ENCODE measurements around the gene KDM3B. TPM values are rescaled to one million over a fixed set of nuclear protein-coding genes. Genes with fewer than 3 reads are reported as not detected.

The KDM3B gene
- total and polyA plus RNA-seq, 7 donors = 11.7 to 58.3 (median 52.7) TPM

DNA sequence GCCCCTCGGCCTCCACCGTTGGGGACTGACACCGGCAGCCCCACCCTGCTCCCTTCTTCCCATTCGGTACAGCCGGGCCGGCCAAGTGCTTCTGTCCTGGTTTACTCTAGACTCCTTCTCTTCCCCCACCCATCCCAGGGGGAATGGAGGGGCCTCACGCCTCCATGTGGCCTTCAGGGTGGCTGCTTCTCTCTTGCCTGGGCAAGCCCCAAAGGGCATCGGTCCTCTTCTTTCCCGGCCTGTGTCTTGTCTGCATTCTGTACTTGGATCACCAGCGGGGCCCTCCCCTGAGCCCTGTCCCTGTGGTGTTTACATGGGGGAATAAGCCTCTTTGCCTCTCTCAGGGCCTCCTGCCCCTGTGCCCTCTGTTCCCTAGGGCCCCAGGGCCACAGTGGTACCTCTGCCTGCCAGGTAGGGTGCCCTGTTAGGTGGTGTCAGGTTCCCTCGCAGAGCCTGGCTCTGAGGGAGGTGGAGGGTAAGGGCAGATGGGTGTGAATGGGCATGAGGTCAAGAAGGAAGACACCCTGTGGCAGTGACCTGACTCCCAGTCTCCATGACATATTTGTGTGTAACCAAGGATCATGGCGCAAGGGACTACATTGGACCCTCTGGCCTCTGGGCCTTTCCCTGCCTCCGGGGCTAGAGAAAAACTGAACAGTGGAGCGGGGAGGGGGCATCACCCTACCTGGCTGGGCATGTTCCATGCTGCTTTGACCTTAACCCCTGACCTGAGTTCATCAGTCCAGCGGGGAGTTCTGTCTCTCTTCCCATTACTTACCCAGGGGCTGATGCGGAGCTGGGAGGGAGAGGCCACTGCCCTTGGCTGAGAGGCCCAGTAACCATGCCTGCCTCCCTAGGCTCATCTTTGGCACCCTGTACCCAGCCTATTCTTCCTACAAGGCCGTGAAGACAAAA is 87.9 kb downstream of the KDM3B start:
- Histone ChIP-seq H3K9me3 (no peaks in the 10 kb centered on the region), H3K4me3 (peak overlapping the region; percentile 64), H3K27me3 (ENCODE audit: insufficient read depth in 3 of 3, low read length in 2 of 3) (no peaks in the 10 kb centered on the region), H3K36me3 (ENCODE audit: insufficient read depth in 1 of 2, low read depth in 1 of 2) (peaks cover 4 to 22% of the 10 kb centered on the region in 2 donors), H3K4me1 (peaks cover 13% of the 10 kb centered on the region), H3K27ac (no peak overlapping the region)
- TF ChIP-seq, protein P1, sequence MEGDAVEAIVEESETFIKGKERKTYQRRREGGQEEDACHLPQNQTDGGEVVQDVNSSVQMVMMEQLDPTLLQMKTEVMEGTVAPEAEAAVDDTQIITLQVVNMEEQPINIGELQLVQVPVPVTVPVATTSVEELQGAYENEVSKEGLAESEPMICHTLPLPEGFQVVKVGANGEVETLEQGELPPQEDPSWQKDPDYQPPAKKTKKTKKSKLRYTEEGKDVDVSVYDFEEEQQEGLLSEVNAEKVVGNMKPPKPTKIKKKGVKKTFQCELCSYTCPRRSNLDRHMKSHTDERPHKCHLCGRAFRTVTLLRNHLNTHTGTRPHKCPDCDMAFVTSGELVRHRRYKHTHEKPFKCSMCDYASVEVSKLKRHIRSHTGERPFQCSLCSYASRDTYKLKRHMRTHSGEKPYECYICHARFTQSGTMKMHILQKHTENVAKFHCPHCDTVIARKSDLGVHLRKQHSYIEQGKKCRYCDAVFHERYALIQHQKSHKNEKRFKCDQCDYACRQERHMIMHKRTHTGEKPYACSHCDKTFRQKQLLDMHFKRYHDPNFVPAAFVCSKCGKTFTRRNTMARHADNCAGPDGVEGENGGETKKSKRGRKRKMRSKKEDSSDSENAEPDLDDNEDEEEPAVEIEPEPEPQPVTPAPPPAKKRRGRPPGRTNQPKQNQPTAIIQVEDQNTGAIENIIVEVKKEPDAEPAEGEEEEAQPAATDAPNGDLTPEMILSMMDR (IDR thresholded peaks at IDR 0.05) = no peak
- peak in 2 of 4 donors; percentile 6 for ATAC-seq
- intact Hi-C loops (cut with DNase I) = no loop called here
- no peak for DNase-seq
- WGBS, 3 donors = 76 to 78% (median 78%) methylated on average over 17 of the region's 17 CpGs

DNA sequence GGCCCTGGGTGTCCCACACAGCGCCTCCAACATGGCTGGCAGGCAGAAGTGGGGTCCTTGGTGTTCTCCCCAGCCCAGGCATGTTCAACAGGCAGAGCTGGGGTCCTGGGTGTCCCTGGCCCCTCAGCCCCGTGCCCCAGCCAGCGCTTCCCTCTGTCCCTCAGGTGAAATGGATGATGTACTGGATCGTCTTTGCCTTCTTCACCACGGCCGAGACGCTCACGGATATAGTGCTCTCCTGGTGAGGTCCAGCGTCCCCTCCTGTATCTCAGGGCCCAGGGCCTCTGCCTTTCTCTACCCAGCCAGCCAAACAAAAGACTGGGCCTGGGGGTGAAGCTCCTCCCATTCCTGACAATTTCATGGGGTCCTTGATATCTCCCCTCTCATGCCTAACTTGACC is 88.7 kb downstream of the KDM3B start:
- Histone ChIP-seq H3K27ac (no peak overlapping the region), H3K4me1 (peaks cover 13% of the 10 kb centered on the region), H3K4me3 (no peak overlapping the region), H3K36me3 (ENCODE audit: insufficient read depth in 1 of 2, low read depth in 1 of 2) (peaks cover 0 to 13% of the 10 kb centered on the region in 2 donors), H3K27me3 (ENCODE audit: insufficient read depth in 3 of 3, low read length in 2 of 3) (no peaks in the 10 kb centered on the region), H3K9me3 (no peaks in the 10 kb centered on the region)
- intact Hi-C loops (cut with DNase I) = no loop called here
- ATAC-seq = no peak
- no peak for DNase-seq
- TF ChIP-seq, protein P1 (IDR thresholded peaks at IDR 0.05) = no peak
- WGBS, 3 donors = 81 to 94% (median 89%) methylated on average over 9 of the region's 9 CpGs

DNA sequence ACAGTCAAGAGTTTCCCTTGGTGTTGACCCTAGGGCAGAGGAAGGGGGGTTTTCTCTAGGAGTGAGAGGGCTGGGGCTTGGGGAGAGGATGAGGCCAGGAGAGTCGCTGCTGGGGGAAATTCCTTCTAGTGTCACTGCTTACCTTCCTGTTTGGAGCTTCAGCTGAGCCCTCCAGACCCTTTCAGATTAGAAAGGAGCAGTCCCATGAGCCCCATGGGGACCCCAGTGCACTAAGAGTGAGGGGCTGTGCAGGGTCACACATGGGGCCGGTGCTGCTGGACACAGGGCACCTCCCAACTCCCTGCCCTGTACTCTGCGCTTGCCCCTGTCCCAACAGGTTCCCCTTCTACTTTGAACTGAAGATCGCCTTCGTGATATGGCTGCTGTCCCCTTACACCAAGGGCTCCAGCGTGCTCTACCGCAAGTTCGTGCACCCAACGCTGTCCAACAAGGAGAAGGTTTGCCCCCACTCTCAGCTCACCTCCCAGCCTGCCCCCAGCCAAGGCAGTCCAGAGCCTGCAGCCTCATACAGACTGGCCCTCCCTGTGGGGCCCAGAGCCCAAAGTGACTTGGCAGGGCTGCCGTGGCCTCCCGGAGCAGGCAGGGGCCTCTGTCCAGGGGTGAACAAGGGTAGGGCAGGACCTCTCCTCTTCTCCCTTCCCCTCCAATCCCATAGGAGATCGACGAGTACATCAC is 91.7 kb downstream of the KDM3B start:
- TF ChIP-seq, protein P1 (IDR thresholded peaks at IDR 0.05) = no peak
- DNase-seq = no peak
- no peaks in the 10 kb centered on the region for H3K9me3 ChIP-seq

DNA sequence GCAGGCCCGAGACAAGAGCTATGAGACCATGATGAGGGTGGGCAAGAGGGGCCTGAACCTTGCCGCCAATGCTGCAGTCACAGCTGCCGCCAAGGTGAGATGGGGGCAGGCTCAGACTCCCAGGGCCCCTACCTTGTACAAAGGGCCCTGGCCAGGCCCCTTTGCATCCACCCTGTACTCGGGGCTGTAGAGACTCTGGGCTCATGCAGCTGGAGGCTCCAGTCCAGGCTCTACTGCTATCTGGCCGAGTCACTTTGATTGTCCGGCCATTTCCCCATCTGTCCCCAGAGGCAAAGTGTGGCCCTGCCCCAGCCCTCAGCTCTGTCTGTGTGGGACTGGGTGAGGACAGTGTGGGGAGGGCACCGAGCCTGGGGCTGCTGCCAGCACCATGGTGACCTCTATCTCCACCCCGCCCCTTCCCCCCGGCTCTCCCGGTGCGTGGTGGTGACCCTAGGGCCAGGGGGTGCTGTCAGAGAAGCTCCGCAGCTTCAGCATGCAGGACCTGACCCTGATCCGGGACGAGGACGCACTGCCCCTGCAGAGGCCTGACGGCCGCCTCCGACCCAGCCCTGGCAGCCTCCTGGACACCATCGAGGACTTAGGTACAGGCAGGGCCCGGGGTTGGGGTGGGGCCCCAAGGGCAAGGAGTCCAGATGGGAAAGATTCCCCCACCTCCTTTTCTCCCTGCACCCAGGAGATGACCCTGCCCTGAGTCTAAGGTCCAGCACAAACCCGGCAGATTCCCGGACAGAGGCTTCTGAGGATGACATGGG is 92.5 kb downstream of the KDM3B start:
- H3K4me3 ChIP-seq = no peak overlapping the region
- no peak for ATAC-seq
- H3K27ac ChIP-seq = no peak overlapping the region
- no peaks in the 10 kb centered on the region for H3K4me1 ChIP-seq
- H3K9me3 ChIP-seq = no peaks in the 10 kb centered on the region
- no peaks in the 10 kb centered on the region for H3K27me3 ChIP-seq (ENCODE audit: insufficient read depth in 3 of 3, low read length in 2 of 3)
- DNase-seq = no peak
- 85 to 87% (median 85%) methylated on average over 22 of the region's 22 CpGs for WGBS, 3 donors
- TF ChIP-seq, protein P1 (IDR thresholded peaks at IDR 0.05) = no peak
- no peaks in the 10 kb centered on the region for H3K36me3 ChIP-seq (ENCODE audit: insufficient read depth in 1 of 2, low read depth in 1 of 2)
- intact Hi-C loops (cut with DNase I) = no loop called here

More for the DNA sequence above, 91.7 kb downstream of the KDM3B start:
- no peak overlapping the region for H3K27ac ChIP-seq
- no peak overlapping the region for H3K4me3 ChIP-seq
- no peaks in the 10 kb centered on the region for H3K36me3 ChIP-seq (ENCODE audit: insufficient read depth in 1 of 2, low read depth in 1 of 2)
- ATAC-seq = no peak
- H3K4me1 ChIP-seq = peaks cover 5% of the 10 kb centered on the region
- WGBS, 3 donors = 86 to 88% (median 88%) methylated on average over 13 of the region's 13 CpGs
- intact Hi-C loops (cut with DNase I) = no loop called here
- H3K27me3 ChIP-seq (ENCODE audit: insufficient read depth in 3 of 3, low read length in 2 of 3) = no peaks in the 10 kb centered on the region

Measured in psoas muscle (tissue), 8 donors.